ENCODE results near the gene TXNRD3.

Gene TXNRD3

DNA sequence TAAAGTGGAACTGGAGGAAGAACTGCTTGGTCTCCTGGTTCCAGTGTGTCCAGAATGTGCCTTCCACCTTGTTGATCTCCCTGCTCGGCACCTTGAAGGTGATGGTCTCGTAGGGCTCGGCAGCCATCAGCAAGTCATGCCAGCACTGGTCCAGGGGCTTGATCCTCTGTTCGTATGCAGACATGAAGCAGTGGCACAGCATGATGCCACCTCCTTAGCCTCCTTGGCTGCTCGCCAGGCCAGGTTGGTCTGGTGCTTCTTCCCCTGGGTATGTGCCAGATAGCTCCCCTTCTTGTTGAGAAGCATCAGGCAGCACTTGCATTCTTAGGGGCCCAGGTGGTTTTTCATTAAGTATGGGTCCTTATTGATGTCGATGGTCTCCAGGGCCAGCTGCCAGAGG lies 17.8 kb upstream of the TXNRD3 start:
- H3K27ac ChIP-seq (ENCODE audit: low read depth, low read length): no peak overlapping the region
- no peaks in the 10 kb centered on the region for H3K36me3 ChIP-seq (ENCODE audit: control insufficient read depth in 1 of 2, insufficient read depth in 2 of 2, low read length in 2 of 2)
- peaks cover 0 to 7% of the 10 kb centered on the region in 2 donors for H3K27me3 ChIP-seq (ENCODE audit: control insufficient read depth in 1 of 2, insufficient read depth in 2 of 2, low read length in 2 of 2)
- no peaks in the 10 kb centered on the region for H3K9me3 ChIP-seq (ENCODE audit: control insufficient read depth in 1 of 2, low read length in 2 of 2)
- H3K4me3 ChIP-seq (ENCODE audit: low read depth in 1 of 2, low read length in 2 of 2): no peak overlapping the region
- no peak overlapping the region for H3K9ac ChIP-seq (ENCODE audit: low read depth in 1 of 2, low read length in 2 of 2)
- H3K4me1 ChIP-seq (ENCODE audit: control insufficient read depth in 1 of 2, insufficient read depth in 2 of 2, low read length in 2 of 2): no peaks in the 10 kb centered on the region

GRCh38 chr3:126672340-126672739 lies 17.4 kb upstream of the TXNRD3 start:
- no peaks in the 10 kb centered on the region for H3K4me1 ChIP-seq (ENCODE audit: control insufficient read depth in 1 of 2, insufficient read depth in 2 of 2, low read length in 2 of 2)
- no peak overlapping the region for H3K27ac ChIP-seq (ENCODE audit: low read depth, low read length)
- peaks cover 0 to 7% of the 10 kb centered on the region in 2 donors for H3K27me3 ChIP-seq (ENCODE audit: control insufficient read depth in 1 of 2, insufficient read depth in 2 of 2, low read length in 2 of 2)
- H3K4me3 ChIP-seq (ENCODE audit: low read depth in 1 of 2, low read length in 2 of 2): no peak overlapping the region
- H3K9ac ChIP-seq (ENCODE audit: low read depth in 1 of 2, low read length in 2 of 2): no peak overlapping the region
- no peaks in the 10 kb centered on the region for H3K36me3 ChIP-seq (ENCODE audit: control insufficient read depth in 1 of 2, insufficient read depth in 2 of 2, low read length in 2 of 2)
- H3K9me3 ChIP-seq (ENCODE audit: control insufficient read depth in 1 of 2, low read length in 2 of 2): no peaks in the 10 kb centered on the region

DNA sequence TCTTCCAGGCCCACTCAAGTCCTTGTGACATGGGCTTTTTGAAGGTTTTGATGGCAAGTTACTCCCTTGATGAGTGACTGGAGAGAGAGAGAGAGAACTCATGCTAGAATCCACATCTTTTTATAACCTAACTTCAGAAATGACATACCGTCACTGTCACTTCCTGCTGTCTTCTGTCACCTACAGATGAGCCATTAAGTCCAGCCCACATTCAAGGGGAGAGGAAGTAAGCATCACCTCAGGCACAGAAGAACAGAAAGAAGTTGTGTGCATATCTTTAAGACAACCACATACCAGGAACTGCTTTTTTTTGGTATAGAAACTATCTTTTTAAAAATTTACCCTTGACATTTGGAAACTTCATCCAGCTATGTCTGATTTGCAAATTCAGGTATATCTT lies 16.6 kb upstream of the TXNRD3 start:
- Histone ChIP-seq H3K36me3 (ENCODE audit: control insufficient read depth in 1 of 2, insufficient read depth in 2 of 2, low read length in 2 of 2) (no peaks in the 10 kb centered on the region), H3K27ac (ENCODE audit: low read depth, low read length) (no peak overlapping the region), H3K27me3 (ENCODE audit: control insufficient read depth in 1 of 2, insufficient read depth in 2 of 2, low read length in 2 of 2) (peaks cover 0 to 1% of the 10 kb centered on the region in 2 donors), H3K4me3 (ENCODE audit: low read depth in 1 of 2, low read length in 2 of 2) (no peak overlapping the region), H3K4me1 (ENCODE audit: control insufficient read depth in 1 of 2, insufficient read depth in 2 of 2, low read length in 2 of 2) (no peaks in the 10 kb centered on the region), H3K9me3 (ENCODE audit: control insufficient read depth in 1 of 2, low read length in 2 of 2) (no peaks in the 10 kb centered on the region), H3K9ac (ENCODE audit: low read depth in 1 of 2, low read length in 2 of 2) (no peak overlapping the region)

- no peaks in the 10 kb centered on the region for H3K9me3 ChIP-seq (ENCODE audit: control insufficient read depth in 1 of 2, low read length in 2 of 2)
- H3K9ac ChIP-seq (ENCODE audit: low read depth in 1 of 2, low read length in 2 of 2): no peak overlapping the region
- H3K27ac ChIP-seq (ENCODE audit: low read depth, low read length): no peak overlapping the region
- no peaks in the 10 kb centered on the region for H3K36me3 ChIP-seq (ENCODE audit: control insufficient read depth in 1 of 2, insufficient read depth in 2 of 2, low read length in 2 of 2)
- no peak overlapping the region for H3K4me3 ChIP-seq (ENCODE audit: low read depth in 1 of 2, low read length in 2 of 2)
- no peaks in the 10 kb centered on the region for H3K4me1 ChIP-seq (ENCODE audit: control insufficient read depth in 1 of 2, insufficient read depth in 2 of 2, low read length in 2 of 2)
- H3K27me3 ChIP-seq (ENCODE audit: control insufficient read depth in 1 of 2, insufficient read depth in 2 of 2, low read length in 2 of 2): no peaks in the 10 kb centered on the region
Measured at GRCh38 chr3:126668450-126669401, 13.8 kb upstream of the TXNRD3 start.

GRCh38 chr3:126667631-126668449 lies 12.9 kb upstream of the TXNRD3 start:
- H3K27ac ChIP-seq (ENCODE audit: low read depth, low read length): no peak overlapping the region
- no peaks in the 10 kb centered on the region for H3K36me3 ChIP-seq (ENCODE audit: control insufficient read depth in 1 of 2, insufficient read depth in 2 of 2, low read length in 2 of 2)
- no peaks in the 10 kb centered on the region for H3K4me1 ChIP-seq (ENCODE audit: control insufficient read depth in 1 of 2, insufficient read depth in 2 of 2, low read length in 2 of 2)
- peaks cover 0 to 4% of the 10 kb centered on the region in 2 donors for H3K27me3 ChIP-seq (ENCODE audit: control insufficient read depth in 1 of 2, insufficient read depth in 2 of 2, low read length in 2 of 2)
- H3K4me3 ChIP-seq (ENCODE audit: low read depth in 1 of 2, low read length in 2 of 2): no peak overlapping the region
- no peaks in the 10 kb centered on the region for H3K9me3 ChIP-seq (ENCODE audit: control insufficient read depth in 1 of 2, low read length in 2 of 2)
- H3K9ac ChIP-seq (ENCODE audit: low read depth in 1 of 2, low read length in 2 of 2): no peak overlapping the region

- H3K4me1 ChIP-seq (ENCODE audit: control insufficient read depth in 1 of 2, insufficient read depth in 2 of 2, low read length in 2 of 2): no peaks in the 10 kb centered on the region
Measured at GRCh38 chr3:126666658-126667528, 12.0 kb upstream of the TXNRD3 start.

GRCh38 chr3:126665959-126666657 lies 11.2 kb upstream of the TXNRD3 start:
- Histone ChIP-seq H3K9ac (ENCODE audit: low read depth in 1 of 2, low read length in 2 of 2) (no peak overlapping the region), H3K36me3 (ENCODE audit: control insufficient read depth in 1 of 2, insufficient read depth in 2 of 2, low read length in 2 of 2) (no peaks in the 10 kb centered on the region), H3K27ac (ENCODE audit: low read depth, low read length) (no peak overlapping the region), H3K9me3 (ENCODE audit: control insufficient read depth in 1 of 2, low read length in 2 of 2) (no peaks in the 10 kb centered on the region), H3K4me1 (ENCODE audit: control insufficient read depth in 1 of 2, insufficient read depth in 2 of 2, low read length in 2 of 2) (no peaks in the 10 kb centered on the region), H3K27me3 (ENCODE audit: control insufficient read depth in 1 of 2, insufficient read depth in 2 of 2, low read length in 2 of 2) (peaks cover 11% of the 10 kb centered on the region in 2 donors), H3K4me3 (ENCODE audit: low read depth in 1 of 2, low read length in 2 of 2) (no peak overlapping the region)

More at GRCh38 chr3:126666658-126667528, 12.0 kb upstream of the TXNRD3 start:
- Histone ChIP-seq H3K4me3 (ENCODE audit: low read depth in 1 of 2, low read length in 2 of 2) (no peak overlapping the region), H3K27ac (ENCODE audit: low read depth, low read length) (no peak overlapping the region), H3K27me3 (ENCODE audit: control insufficient read depth in 1 of 2, insufficient read depth in 2 of 2, low read length in 2 of 2) (peaks cover 5 to 8% of the 10 kb centered on the region in 2 donors), H3K9me3 (ENCODE audit: control insufficient read depth in 1 of 2, low read length in 2 of 2) (no peaks in the 10 kb centered on the region), H3K9ac (ENCODE audit: low read depth in 1 of 2, low read length in 2 of 2) (no peak overlapping the region), H3K36me3 (ENCODE audit: control insufficient read depth in 1 of 2, insufficient read depth in 2 of 2, low read length in 2 of 2) (no peaks in the 10 kb centered on the region)

GRCh38 chr3:126665221-126665936 lies 10.5 kb upstream of the TXNRD3 start:
- H3K27me3 ChIP-seq (ENCODE audit: control insufficient read depth in 1 of 2, insufficient read depth in 2 of 2, low read length in 2 of 2): peaks cover 11 to 14% of the 10 kb centered on the region in 2 donors
- H3K9me3 ChIP-seq (ENCODE audit: control insufficient read depth in 1 of 2, low read length in 2 of 2): no peaks in the 10 kb centered on the region
- H3K36me3 ChIP-seq (ENCODE audit: control insufficient read depth in 1 of 2, insufficient read depth in 2 of 2, low read length in 2 of 2): no peaks in the 10 kb centered on the region
- no peaks in the 10 kb centered on the region for H3K4me1 ChIP-seq (ENCODE audit: control insufficient read depth in 1 of 2, insufficient read depth in 2 of 2, low read length in 2 of 2)
- no peak overlapping the region for H3K4me3 ChIP-seq (ENCODE audit: low read depth in 1 of 2, low read length in 2 of 2)
- H3K9ac ChIP-seq (ENCODE audit: low read depth in 1 of 2, low read length in 2 of 2): no peak overlapping the region
- no peak overlapping the region for H3K27ac ChIP-seq (ENCODE audit: low read depth, low read length)

All from duodenal mucosa (tissue), 2 donors.